OCI-LY1 (cell line): ENCODE results near the gene DPH5.

Experiments used
- H2AFZ ChIP-seq: fragments of 200-600 bp; sonication (generic), shearing (Covaris generic); 2 replicates; pipeline ENCODE4 v1.6.0; 2014; ENCODE audit warnings: antibody characterized with exemption, mild to moderate bottlenecking, low read length
- H3F3A ChIP-seq: fragments of 200-600 bp; sonication (generic), shearing (Covaris generic); 2 replicates; pipeline ENCODE4 v1.6.0; 2014; ENCODE audit warnings: mild to moderate bottlenecking, antibody characterized with exemption, low read length, moderate library complexity; ENCODE audit not compliant: insufficient read depth
- H3K27ac ChIP-seq: fragments of 200-600 bp; sonication (generic); 2 replicates; pipeline ENCODE4 v1.5.1; 2014; ENCODE audit warnings: low read length, mixed run types, mild to moderate bottlenecking, low read depth; ENCODE audit not compliant: poor library complexity, severe bottlenecking
- H3K27me3 ChIP-seq: fragments of 200-600 bp; sonication (generic); 2 replicates; pipeline ENCODE4 v1.6.0; 2014; ENCODE audit warnings: antibody characterized with exemption, mild to moderate bottlenecking, low read length, moderate library complexity; ENCODE audit not compliant: insufficient read depth
- H3K36me3 ChIP-seq: fragments of 200-600 bp; sonication (generic); 2 replicates; pipeline ENCODE4 v1.6.1; 2014; ENCODE audit warnings: mild to moderate bottlenecking, antibody characterized with exemption, low read length, moderate library complexity, mixed read lengths; ENCODE audit not compliant: insufficient read depth
- H3K4me1 ChIP-seq: fragments of 200-600 bp; sonication (generic); 2 replicates; pipeline ENCODE4 v1.5.1; 2014; ENCODE audit warnings: mild to moderate bottlenecking, low read length, moderate library complexity; ENCODE audit not compliant: insufficient read depth, severe bottlenecking
- H3K4me2 ChIP-seq: fragments of 200-600 bp; sonication (generic), shearing (Covaris generic); 2 replicates; pipeline ENCODE4 v1.6.1; 2014; ENCODE audit warnings: low read length
- H3K4me3 ChIP-seq: fragments of 200-600 bp; sonication (generic); 2 replicates; pipeline ENCODE4 v1.5.1; 2014; ENCODE audit warnings: low read length, low read depth, mild to moderate bottlenecking, mixed read lengths; ENCODE audit not compliant: poor library complexity, severe bottlenecking
- H3K79me2 ChIP-seq: fragments of 200-600 bp; shearing (Covaris generic); 2 replicates; pipeline ENCODE4 v1.6.1; 2016; ENCODE audit warnings: mixed run types, low read length, mixed read lengths; ENCODE audit not compliant: insufficient read depth
- H3K9ac ChIP-seq: fragments of 200-600 bp; sonication (generic), shearing (Covaris generic); 2 replicates; pipeline ENCODE4 v1.6.1; 2014; ENCODE audit warnings: mild to moderate bottlenecking, low read length, mixed read lengths
- H3K9me2 ChIP-seq: fragments of 200-600 bp; sonication (generic), shearing (Covaris generic); 2 replicates; pipeline ENCODE4 v1.6.1; 2014; ENCODE audit warnings: low read depth, mild to moderate bottlenecking, low read length, mixed read lengths
- H3K9me3 ChIP-seq: fragments of 200-600 bp; shearing (Covaris generic); 2 replicates; pipeline ENCODE4 v1.6.1; 2014; ENCODE audit warnings: low read length, mixed read lengths
- H4K20me1 ChIP-seq: fragments of 200-600 bp; sonication (generic), shearing (Covaris generic); 2 replicates; pipeline ENCODE4 v1.6.0; 2016; ENCODE audit warnings: mild to moderate bottlenecking, low read length; ENCODE audit not compliant: insufficient read depth
- CTCF ChIP-seq: fragments of 200-600 bp; sonication (generic), shearing (Covaris generic); IDR thresholded peaks from 2 replicates; pipeline ENCODE4 v1.5.1; 2017; ENCODE audit warnings: mild to moderate bottlenecking, antibody characterized with exemption, low read length, moderate library complexity, mixed read lengths
- EZH2 ChIP-seq: fragments of 200-600 bp; sonication (generic), shearing (Covaris generic); IDR thresholded peaks from 2 replicates; pipeline ENCODE4 v1.8.0; 2017; ENCODE audit warnings: borderline replicate concordance, mixed run types, mild to moderate bottlenecking, antibody characterized with exemption, low read length, moderate library complexity, mixed read lengths

DPH5 gene

DNA sequence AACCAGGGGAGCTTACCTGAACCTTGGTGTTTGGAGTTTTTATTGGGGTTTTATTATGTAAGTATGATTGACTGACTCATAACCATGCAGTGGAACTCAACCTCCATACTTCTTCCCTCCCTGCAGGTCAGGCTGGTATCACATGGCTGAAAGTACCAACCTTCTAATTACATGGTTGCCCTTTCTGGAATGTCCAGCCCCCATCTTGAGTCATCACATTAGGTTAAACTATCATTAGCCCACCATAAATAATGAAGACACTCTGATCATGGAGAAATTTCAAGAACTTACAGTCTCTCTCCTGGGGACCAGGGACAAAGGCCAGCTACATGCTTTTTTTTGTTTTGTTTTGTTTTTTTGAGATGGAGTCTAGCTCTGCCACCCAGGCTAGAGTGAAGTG lies 19.2 kb upstream of the DPH5 start:
- no peaks in the 10 kb centered on the region for H3K27me3 ChIP-seq
- no peaks in the 10 kb centered on the region for H3K79me2 ChIP-seq
- no peak overlapping the region for H3K9ac ChIP-seq
- H4K20me1 ChIP-seq = no peaks in the 10 kb centered on the region
- H3K27ac ChIP-seq = no peak overlapping the region
- H3K4me1 ChIP-seq = no peaks in the 10 kb centered on the region
- H3F3A ChIP-seq = no peaks in the 10 kb centered on the region
- no peak overlapping the region for H2AFZ ChIP-seq
- no peak overlapping the region for H3K4me2 ChIP-seq
- H3K36me3 ChIP-seq = peaks cover 37% of the 10 kb centered on the region
- no peaks in the 10 kb centered on the region for H3K9me2 ChIP-seq
- H3K4me3 ChIP-seq = no peak overlapping the region
- TF ChIP-seq EZH2 (no peak), CTCF (no peak)
- peaks cover 9% of the 10 kb centered on the region; the same call in 1 of the 2 replicates for H3K9me3 ChIP-seq

GRCh38 chr1:101044259-101044658 lies 18.7 kb upstream of the DPH5 start:
- Histone ChIP-seq H2AFZ (no peak overlapping the region), H3K36me3 (peaks cover 42% of the 10 kb centered on the region), H3K4me2 (no peak overlapping the region), H3F3A (no peaks in the 10 kb centered on the region), H3K79me2 (no peaks in the 10 kb centered on the region), H3K9me2 (no peaks in the 10 kb centered on the region), H4K20me1 (no peaks in the 10 kb centered on the region), H3K27me3 (no peaks in the 10 kb centered on the region), H3K27ac (no peak overlapping the region), H3K9ac (no peak overlapping the region), H3K9me3 (peaks cover 9% of the 10 kb centered on the region; the same call in 1 of the 2 replicates), H3K4me3 (no peak overlapping the region), H3K4me1 (no peaks in the 10 kb centered on the region)
- no peak for TF ChIP-seq CTCF
- TF ChIP-seq EZH2 = no peak

DNA sequence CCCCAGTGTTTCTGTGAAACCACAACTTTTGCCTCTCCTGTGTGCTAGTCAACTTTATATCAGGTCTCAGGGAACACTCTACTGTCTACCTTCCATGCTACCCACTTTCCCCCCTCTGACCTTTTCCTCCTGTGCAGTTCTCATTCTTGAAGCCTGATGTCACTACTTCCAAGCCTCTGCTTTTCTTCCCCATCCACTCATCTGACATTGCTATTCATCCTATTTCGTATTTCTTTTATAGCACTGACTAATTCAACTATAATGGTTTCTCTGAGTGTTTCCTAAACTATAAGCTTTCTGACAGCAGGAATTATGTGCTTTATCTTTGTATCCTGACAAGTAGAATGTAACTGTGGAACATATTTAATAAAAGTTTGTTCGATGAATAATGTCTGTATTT lies 18.2 kb upstream of the DPH5 start:
- no peaks in the 10 kb centered on the region for H3K79me2 ChIP-seq
- no peak overlapping the region for H3K27ac ChIP-seq
- H3K9me2 ChIP-seq = no peaks in the 10 kb centered on the region
- no peak overlapping the region for H3K9ac ChIP-seq
- peaks cover 47% of the 10 kb centered on the region for H3K36me3 ChIP-seq
- no peaks in the 10 kb centered on the region for H3K27me3 ChIP-seq
- no peak overlapping the region for H3K4me2 ChIP-seq
- peaks cover 9% of the 10 kb centered on the region; the same call in 1 of the 2 replicates for H3K9me3 ChIP-seq
- no peak for TF ChIP-seq CTCF
- no peak for TF ChIP-seq EZH2
- no peak overlapping the region for H3K4me3 ChIP-seq
- no peaks in the 10 kb centered on the region for H3K4me1 ChIP-seq
- H2AFZ ChIP-seq = no peak overlapping the region
- H4K20me1 ChIP-seq = no peaks in the 10 kb centered on the region
- H3F3A ChIP-seq = no peaks in the 10 kb centered on the region
